HG03342 (cell line): Measurements from ENCODE around the gene ASPRV1.
"Not testable (repeated sequence)": the region's sequence is repeated elsewhere in the genome, so short reads cannot be mapped to it uniquely, and the experiment has no call there.

Experiments
- ATAC-seq: cut with Tn5 transposase; IDR thresholded peaks from one replicate; pipeline ENCODE4 v1.9.1; 2021; ENCODE audit warnings: mild to moderate bottlenecking, moderate library complexity; ENCODE audit not compliant: unreplicated experiment

ASPRV1 gene

DNA sequence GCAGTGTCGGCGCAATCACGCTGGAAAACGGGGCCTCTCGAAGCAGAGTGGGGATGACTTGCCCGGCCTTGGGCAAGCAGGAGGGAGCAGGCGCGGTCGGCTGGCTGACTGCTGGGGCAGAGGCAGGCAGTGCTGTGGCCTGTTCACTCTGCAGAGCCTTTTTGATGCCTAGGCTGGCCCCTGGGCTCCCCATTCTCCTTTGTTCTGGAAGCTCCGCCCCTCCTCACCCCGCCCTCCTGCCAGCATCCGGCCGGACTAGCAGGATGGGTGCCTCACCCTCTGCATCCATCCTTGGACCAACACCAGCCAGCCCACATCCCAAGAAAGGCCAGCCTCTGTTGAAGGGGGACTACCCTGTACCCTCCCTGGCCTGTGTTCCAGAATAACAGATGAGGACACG, at the start of gene ASPRV1:
Gene ASPRV1, minus strand, starts transcription at position 136 of the 400 bp plus-strand sequence. CDS start 195 bp downstream, outside the sequence.
- no peak for ATAC-seq

DNA sequence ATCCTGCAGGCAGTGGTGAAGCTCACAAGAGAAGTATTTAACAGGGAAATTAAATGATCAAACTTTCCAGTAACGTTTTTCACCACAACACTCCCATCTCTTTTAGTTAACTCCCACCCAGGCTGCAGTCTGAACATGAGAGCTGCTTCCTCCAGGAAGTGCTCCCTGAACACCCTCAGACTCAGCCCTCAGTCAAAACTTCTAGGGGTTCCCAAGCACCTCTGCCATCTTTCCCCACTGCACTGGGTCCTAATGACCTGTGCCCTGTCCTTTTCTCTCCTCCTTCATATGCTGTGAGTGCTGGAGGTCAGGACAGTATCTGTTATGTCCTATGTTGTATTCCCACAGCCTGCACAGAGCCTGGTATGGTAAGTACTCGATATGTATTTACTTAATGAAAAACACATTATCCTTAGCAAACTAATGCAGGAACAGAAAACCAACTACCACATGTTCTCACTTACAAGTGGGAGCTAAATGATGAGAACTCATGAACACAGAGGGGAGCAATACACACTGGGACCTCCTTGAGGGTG, 49.2 kb upstream of the ASPRV1 start:
- no peak for ATAC-seq

DNA sequence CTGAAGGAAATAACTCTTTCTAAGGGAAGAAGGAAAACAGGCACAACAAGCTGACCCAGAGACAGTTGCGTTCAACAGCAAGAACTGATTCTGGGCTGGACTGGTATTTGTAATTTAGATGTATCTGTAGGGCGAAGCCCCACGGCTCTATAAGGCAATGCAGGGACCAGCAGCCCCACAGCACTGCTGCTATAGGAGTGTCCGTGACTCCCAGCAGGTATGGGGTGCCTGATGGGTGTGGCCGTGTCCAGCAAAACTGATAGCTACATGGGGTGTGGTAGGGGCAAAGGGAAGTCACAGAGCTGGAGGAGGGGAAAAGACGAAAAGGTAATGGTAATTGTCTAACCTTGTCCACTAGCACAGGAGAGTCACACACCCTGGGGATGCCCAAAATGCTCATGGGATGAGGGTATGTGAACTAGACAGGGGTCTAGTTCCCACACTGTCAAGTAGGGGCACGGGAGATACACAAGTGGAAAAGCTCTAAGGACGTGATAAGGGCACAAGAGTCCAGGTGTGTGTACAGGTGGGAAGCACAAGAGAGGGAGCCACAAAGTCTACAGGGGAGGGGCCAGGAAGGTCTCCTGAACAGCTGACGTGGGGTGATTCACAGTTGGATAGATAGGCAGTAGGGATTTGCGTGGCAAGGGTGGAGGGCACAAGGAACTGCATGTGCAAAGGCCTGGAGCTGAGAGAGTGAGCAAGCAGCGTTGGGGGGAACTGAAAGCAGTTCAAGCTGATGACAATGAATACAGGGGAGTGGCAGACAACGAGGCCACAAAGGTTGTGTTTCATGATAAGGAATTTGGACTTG, 48.5 kb upstream of the ASPRV1 start:
- no peak for ATAC-seq

DNA sequence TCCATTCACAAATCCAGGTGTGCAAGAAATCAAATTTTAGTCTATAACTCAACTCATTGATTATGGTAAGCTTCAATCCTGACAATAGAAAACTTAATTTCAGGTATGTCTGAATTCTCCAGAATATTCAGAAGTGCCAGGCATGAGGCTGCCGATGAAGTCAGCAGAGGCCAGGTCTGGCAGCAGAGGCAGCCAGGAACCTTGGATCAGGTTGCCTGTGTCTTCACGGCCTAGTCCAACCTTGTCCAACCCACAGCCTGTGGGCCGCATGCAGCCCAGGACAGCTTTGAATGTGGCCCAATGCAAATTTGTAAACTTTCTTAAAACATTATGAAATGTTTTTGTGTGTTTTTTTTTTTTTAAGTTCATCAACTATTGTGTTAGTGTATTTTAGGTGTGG, 46.9 kb upstream of the ASPRV1 start:
- no peak for ATAC-seq

DNA sequence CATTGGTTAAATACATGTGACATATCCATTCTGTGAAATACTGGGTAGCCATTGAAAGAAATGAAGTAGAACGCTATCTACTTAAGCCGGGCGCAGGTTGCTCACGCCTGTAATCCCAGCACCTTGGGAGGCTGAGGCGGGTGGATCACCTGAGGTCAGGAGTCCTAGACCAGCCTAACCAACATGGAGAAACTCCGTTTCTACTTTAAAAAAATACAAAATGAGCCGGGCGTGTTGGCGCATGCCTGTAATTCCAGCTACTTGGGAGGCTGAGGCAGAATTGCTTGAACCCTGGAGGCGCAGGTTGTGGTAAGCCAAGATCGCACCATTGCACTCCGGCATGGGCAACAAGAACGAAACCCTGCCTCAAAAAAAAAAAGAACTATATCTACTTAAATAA, 45.7 kb upstream of the ASPRV1 start:
- no peak for ATAC-seq

DNA sequence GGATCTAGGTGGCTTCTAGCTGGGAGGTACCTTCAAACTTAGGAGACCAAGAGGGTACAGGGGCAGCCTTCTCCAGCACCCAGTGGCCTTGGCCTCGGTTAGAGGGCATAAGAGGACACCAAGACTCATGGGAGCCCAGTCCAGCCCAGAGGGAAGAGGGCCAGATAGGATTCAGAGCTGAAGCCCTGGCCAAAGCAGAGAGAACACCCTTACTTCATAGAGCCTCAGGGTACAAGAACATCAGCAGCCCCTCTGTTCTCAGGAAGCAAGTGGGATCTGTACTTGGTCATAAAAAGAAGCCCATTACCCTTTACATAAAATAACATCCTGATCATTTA, 45.0 kb upstream of the ASPRV1 start:
- ATAC-seq, result no peak

DNA sequence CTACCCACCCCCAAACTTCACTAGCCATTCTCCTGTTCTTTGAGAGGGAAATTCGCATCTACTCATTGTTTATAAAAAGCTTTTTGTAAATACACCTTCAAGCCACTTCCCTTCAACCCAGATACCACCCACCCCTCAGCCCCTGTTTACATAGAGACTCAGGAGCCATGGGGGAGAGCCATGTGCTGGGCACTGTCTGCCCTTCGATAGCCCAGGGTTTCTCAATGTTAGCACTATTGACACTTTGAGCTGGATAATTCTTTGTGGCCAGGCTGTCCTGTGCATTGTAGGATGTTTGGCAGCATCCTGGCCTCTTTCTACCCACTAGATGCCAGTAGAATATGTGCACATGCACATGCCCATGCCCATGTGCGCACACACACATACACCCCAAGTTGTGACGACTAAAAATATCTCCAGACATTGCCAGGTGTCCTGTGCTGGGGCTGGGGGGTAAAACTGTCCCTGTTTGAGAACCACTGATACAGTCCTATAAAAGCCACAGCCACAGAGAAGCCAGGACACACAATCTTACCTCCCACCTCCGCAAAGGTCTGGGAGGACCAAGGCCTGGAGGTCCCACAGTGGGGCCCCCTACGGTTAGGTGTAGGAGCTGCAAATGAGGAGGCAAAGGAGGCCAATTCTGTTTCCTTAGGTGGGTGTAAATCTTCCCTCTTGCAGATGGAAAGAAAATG, 44.5 kb upstream of the ASPRV1 start:
- no peak for ATAC-seq

DNA sequence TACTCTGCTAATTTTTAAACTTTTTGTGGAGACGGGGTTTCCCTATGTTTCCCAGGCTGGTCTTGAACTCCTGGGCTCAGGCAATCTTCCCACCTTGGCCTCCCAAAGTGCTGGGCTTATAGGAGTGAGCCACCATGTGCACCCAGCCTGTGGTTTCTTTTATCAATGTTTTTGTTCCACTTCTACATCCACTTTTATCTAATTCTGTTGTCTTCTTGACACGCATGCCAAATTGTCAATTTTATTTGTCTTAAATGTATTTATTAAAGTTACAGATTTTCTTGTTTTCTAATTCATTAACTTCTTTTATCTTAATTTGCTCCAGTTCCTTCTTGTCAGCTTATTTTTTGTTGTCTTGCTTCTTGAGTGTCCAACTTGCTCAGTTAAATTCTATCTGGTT, 43.8 kb upstream of the ASPRV1 start:
- ATAC-seq, result no peak

DNA sequence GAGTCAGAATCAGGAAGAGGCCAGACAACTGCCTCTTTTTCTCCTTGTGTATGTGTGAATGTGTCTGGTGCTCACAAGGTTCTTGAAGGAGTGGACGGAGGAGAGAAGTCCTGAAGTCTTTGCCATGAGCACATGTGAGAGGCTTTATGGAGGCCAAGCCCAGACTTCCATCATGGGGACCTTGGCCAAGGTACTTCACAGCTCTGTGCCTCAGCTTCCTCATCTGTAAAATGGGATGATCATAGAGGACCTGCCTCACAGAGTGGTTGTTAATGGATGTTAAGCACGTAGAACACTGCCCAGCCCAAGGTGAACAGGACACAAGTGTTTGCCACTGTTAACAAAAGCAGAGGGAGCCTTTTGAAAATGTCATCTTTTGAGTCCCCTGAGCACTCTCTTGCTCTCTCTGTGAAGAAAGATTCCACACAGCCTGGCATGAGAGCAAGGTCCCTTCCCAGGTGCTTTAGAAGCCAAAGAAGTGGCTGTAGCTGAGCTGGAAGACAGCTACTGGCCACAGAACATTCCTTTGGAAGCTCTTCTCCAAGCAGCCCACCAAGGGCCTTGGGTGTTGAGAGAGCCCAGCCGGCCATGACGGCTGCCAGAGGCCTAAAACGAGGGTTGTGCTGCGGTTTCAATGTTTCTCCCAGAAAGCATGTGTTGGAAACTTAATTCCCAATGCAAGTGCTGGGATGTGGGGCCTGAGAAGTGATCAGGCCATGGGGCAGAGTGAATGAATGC, 41.8 kb upstream of the ASPRV1 start:
- ATAC-seq, result no peak

DNA sequence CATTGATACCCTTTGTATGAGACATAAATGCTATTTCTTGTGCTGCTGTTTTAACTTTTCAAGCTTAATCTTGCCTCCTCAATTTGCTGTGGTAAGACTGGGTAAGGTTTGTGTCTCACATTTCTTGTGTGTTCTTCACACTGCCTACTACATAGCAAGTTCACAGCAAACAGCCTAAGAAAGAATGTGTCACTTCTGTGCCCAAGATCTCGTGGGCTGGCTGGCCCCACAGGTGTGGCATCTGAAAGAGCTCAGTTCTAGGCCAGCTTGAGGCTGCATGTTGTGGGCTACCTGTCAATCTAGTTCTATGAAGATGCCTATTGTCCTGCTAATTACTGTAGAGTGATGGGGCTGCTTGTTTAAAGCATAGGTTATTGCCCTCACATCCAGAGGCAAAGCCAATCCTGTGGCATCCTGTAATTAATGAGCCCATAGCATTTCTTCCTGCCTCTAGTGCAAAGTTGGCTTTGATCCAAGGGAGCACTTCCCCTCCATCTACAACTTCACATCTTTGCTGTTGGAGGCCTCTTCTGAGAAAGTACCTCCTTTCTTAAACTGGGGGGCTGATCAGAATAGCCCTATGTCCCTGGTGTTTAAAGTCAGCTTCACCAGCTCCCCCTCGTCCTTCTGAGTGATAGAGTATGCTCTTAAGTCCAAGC, 40.9 kb upstream of the ASPRV1 start:
- ATAC-seq, result no peak

DNA sequence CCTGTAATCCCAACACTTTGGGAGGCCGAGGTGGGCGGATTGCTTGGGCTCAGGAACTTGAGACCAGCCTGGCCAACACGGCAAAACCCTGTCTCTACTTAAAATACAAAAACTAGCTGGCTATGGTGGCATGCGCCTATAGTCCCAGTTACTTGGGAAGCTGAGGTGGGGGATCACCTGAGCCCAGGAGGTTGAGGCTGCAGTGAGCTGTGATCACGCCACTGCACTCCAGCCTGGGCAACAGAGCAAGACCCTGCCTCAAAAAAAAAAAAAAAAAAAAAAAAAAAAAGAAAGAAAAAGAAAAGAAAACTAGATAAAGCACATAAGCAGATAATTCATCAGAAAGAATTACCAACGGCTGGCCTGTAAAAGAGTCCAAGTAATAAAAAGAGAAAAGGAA, 39.1 kb upstream of the ASPRV1 start:
- not testable (repeated sequence) for ATAC-seq

DNA sequence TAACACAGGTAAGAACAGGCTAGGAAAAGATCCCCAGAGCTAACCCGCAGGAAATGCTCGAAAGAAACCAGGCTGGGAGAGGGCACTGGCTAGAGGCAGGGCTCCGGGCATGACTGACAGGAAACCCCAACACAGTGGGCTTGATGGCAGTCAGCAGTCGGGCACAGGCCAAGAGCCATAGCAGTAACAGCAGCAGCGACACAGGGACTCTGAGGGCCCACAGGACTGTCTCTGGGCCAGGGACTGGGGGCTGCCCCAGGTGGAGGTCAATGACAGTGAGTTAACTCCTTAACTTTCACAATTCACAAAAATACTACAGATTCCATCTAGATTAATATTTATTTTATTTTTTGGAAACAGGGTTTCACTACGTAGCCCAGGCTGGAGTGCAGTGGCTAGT, 37.3 kb upstream of the ASPRV1 start:
- ATAC-seq, result no peak

DNA sequence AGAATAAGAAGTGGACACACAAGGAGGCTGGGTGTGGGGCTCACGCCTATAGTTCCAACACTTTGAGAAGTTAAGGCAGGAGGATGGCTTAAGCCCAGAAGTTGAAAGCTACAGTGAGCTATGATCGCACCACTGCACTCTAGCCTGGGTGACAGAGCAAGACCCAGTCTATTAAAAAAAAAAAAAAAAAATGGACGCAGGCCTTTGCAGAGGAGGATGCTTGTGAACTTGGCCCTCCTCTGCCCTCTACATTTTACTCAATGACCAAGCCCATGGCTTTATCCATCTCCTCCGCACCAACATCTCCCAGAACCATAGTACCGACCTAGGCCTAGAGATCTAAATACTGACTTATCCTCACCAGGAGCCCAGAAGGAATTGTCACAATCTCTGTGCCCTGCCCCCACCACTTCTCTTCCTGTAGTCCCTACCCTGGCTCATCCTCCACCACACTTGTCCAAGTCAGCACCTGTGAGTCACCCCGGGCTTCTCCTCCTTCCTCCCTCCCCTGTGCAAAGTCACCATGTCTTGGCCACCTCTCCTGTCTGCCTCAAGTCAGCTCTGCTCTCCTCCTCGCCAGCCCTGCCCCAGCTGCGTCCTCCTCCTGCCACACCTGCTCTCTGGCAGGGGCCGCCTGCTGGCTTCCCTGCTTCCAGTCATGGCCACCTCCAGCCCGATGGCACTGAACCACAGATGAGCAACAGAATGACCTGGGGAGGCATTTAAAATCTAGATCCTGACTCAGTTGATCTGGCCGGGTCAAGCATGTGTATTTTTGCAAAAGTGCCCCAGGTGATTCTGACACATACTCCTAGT, 35.8 kb upstream of the ASPRV1 start:
- ATAC-seq, result no peak

DNA sequence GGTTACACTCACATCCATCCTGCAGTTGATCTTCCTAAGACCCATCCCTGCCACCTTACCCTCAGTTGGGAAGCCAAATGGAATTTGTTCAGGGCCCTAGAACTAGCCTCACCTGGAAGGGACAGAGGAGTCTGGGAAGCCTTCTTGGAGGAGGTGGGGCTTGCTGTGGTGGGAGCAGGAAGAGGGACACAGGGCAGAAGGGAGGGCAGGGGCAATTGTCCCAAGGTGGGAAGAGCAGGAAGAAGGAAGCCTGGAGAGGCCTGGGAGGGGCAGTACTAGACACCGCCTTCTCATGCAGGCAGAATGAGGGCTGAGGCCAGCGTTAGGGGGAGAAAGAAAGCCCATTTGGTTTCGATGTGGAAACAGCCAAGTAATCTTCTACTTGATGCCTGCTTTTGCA, 34.1 kb upstream of the ASPRV1 start:
- ATAC-seq, result no peak

DNA sequence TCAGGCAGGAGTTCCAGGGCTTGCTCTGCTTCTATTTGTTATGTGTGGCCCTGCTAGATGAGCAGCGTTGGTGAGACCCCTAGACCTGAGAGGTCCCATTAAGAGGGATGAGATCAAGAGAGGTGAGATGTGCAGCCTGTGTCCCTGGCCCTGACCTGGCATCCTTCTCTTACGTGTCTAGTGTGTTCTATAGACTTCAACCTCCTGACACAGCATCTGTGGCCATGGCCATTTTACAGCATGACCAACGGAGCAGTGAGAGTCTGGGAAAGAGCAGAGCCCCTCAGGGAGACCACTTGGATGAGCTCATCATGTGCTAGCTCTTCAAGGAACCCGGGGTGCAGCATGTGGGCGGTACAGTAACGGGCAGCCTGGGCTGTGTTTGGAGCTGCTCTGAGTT, 32.7 kb upstream of the ASPRV1 start:
- ATAC-seq, result no peak

DNA sequence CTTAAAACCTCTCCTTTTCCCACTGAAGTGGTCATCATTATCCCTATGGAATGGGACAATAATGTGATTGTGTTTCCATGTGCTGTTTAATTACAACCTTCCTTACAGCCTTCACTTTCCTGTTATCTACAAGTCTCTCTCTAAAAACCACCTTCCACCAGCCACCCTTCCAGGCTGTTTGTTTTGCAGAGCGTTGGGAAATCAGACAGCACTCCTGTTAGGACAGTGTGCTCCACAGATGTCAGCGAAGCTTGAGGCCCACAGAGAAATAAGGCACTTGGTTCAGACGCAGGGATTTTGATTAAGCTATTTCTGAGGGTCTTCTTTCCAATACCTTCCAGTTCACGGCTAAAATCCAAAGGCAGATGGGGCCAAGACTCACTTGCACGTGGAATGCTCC, 32.3 kb upstream of the ASPRV1 start:
- ATAC-seq, result no peak

DNA sequence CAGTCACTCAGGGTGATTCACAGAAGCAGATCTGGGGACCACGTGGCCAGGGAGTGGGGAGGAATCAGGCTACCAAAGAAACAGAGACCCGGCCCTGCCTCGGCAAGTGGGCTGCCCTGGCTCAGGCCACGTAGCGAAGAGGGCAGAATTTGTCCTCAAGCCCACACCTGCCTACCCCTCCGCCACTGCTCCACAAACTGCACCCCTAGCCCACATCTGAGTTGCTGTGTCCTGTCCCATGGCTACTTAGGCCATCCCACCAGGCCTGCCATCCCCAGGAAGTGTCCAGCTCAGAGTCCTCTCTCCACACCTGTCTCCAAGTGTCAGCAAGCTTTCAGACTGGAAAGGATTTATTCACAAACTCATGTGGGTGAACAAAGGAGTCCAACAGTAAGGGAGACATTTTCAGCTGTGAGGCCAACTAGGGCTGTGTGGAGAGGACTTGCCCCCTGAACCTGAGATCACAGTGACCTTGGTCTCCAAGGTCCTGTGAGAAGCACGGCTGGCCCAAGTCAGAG, 31.7 kb upstream of the ASPRV1 start:
- no peak for ATAC-seq

DNA sequence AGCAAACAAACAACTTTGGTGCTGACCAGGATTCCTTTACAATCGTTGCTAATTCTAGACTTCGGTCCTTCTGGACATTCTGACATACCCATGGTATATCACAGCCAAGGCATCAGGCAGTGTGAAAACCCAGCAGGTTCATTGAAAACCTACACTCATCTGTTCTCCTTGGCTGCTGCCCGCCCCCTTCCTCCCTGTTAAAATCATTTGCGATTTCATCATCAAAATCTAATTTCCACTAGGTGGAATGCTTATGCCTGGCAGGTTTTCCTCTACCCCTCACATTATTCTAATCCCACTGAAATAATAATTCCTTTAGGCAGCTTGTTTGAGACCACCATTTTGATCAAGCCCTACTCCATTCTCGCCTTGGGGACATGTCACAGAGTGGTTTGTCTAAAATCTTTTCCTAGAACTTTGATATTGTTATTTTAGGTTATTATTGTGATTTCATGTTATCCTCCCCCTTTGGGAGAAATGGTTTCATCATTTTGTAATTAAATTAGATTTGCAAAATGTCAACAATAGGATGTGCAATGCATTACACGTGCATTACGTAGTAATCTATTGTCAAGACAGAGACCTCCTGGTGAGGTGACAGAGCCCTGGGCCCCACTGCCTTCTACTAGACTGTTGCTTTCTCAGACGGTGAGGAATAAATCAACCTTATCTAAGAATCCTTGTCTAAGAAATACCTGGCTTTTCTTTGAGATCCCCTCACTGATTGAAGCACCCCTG, 31.0 kb upstream of the ASPRV1 start:
- ATAC-seq, result no peak

DNA sequence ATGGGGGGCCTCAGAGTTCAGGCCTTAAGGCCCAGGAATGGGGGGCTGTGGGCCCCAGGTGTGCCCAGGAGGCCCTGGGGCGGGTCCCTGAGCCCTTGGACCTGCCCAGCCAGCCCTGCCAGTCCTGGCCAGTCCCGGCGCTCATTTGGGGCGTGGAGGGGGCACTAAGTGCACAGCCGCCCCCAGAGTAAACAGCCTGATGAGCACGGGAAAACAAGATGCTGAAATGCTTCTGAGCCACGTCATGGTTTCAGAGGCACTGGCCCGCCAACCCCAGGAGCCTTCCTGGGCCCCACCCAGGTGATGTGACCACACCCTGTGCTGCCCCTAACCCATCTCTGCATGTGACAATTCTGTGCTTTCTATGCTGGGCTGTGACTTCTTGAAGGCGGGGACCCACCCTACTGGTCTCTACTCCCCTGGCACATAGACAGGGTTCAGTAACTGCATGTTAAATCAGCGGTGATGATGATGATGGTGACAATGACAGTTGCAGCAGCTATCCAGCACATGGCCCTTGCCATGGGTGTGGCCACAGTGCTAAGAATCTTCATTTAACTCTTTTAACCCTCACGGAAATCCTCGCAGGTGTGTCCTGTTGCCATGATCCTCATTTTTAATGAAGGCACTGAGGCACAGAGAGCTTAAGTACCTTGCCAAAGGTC, 28.1 kb upstream of the ASPRV1 start:
- no peak for ATAC-seq
